ENCODE results near the gene SLC25A40. TPM values are rescaled to one million over a fixed set of nuclear protein-coding genes. Genes with fewer than 3 reads are reported as not detected.

SLC25A40 gene
- total RNA-seq, 2 donors from 2014 or later = 9.4 to 26.6 TPM

- TF ChIP-seq, protein P1, sequence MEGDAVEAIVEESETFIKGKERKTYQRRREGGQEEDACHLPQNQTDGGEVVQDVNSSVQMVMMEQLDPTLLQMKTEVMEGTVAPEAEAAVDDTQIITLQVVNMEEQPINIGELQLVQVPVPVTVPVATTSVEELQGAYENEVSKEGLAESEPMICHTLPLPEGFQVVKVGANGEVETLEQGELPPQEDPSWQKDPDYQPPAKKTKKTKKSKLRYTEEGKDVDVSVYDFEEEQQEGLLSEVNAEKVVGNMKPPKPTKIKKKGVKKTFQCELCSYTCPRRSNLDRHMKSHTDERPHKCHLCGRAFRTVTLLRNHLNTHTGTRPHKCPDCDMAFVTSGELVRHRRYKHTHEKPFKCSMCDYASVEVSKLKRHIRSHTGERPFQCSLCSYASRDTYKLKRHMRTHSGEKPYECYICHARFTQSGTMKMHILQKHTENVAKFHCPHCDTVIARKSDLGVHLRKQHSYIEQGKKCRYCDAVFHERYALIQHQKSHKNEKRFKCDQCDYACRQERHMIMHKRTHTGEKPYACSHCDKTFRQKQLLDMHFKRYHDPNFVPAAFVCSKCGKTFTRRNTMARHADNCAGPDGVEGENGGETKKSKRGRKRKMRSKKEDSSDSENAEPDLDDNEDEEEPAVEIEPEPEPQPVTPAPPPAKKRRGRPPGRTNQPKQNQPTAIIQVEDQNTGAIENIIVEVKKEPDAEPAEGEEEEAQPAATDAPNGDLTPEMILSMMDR (IDR thresholded peaks at IDR 0.05) = no peak
- H3K9me3 ChIP-seq = no peaks in the 10 kb centered on the region
- H3K4me1 ChIP-seq = no peaks in the 10 kb centered on the region
- DNase-seq (ENCODE audit: low spot score) = no peak
- H3K36me3 ChIP-seq = no peaks in the 10 kb centered on the region
- no peaks in the 10 kb centered on the region for H3K27me3 ChIP-seq
- H3K4me3 ChIP-seq = no peak overlapping the region
- H3K27ac ChIP-seq = no peak overlapping the region
Observed at GRCh38 chr7:87899255-87899654, 23.1 kb upstream of the SLC25A40 start.

- no peaks in the 10 kb centered on the region for H3K27me3 ChIP-seq
- no peak overlapping the region for H3K27ac ChIP-seq
- DNase-seq (ENCODE audit: low spot score) = no peak
- no peaks in the 10 kb centered on the region for H3K4me1 ChIP-seq
- no peaks in the 10 kb centered on the region for H3K9me3 ChIP-seq
- no peaks in the 10 kb centered on the region for H3K36me3 ChIP-seq
- TF ChIP-seq, protein P1 (IDR thresholded peaks at IDR 0.05) = no peak
- H3K4me3 ChIP-seq = no peak overlapping the region
Observed at GRCh38 chr7:87895363-87895762, 19.2 kb upstream of the SLC25A40 start.

DNA sequence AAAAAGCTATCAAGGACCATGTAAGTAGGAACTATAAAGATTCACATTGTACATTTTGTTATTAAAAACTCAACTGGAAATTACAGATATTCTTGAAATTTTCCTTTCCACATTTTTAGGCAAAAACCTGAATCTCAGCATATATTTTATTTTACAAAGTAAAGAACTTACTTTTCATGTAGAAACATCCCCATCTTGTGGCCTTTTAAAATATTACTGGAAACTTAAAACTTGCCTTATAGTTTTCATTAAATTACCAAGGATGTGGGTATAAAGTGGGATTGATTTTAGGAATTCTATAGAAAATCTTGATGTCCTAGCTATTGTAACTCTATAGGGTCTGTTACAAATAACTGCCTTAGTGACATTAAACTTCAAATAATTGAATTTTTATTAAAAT is 10.7 kb upstream of the SLC25A40 start:
- no peak overlapping the region for H3K4me3 ChIP-seq
- DNase-seq (ENCODE audit: low spot score) = no peak
- no peaks in the 10 kb centered on the region for H3K9me3 ChIP-seq
- H3K27me3 ChIP-seq = no peaks in the 10 kb centered on the region
- peaks cover 6% of the 10 kb centered on the region for H3K36me3 ChIP-seq
- no peaks in the 10 kb centered on the region for H3K4me1 ChIP-seq
- H3K27ac ChIP-seq = no peak overlapping the region
- TF ChIP-seq, protein P1 (IDR thresholded peaks at IDR 0.05) = peak in 1 of 2 donors; percentile 62

- no peaks in the 10 kb centered on the region for H3K4me1 ChIP-seq
- H3K4me3 ChIP-seq = no peak overlapping the region
- TF ChIP-seq, protein P1 (IDR thresholded peaks at IDR 0.05) = no peak
- H3K36me3 ChIP-seq = peaks cover 6% of the 10 kb centered on the region
- DNase-seq (ENCODE audit: low spot score) = no peak
- no peaks in the 10 kb centered on the region for H3K9me3 ChIP-seq
- H3K27ac ChIP-seq = no peak overlapping the region
- no peaks in the 10 kb centered on the region for H3K27me3 ChIP-seq
Observed at GRCh38 chr7:87885018-87885417, 8.9 kb upstream of the SLC25A40 start.

GRCh38 chr7:87882151-87882937 is 6.2 kb upstream of the SLC25A40 start:
- Histone ChIP-seq H3K9me3 (no peaks in the 10 kb centered on the region), H3K4me1 (peaks cover 0 to 13% of the 10 kb centered on the region in 2 donors), H3K27ac (no peak overlapping the region), H3K36me3 (peaks cover 6% of the 10 kb centered on the region), H3K27me3 (no peaks in the 10 kb centered on the region), H3K4me3 (no peak overlapping the region)
- no peak for DNase-seq (ENCODE audit: low spot score)
- TF ChIP-seq, protein P1 (IDR thresholded peaks at IDR 0.05) = no peak
